Psoas muscle (tissue), 8 donors: ENCODE data around the gene CLMN. TPM values are rescaled to one million over a fixed set of nuclear protein-coding genes. Genes with fewer than 3 reads are reported as not detected.
A peak's percentile ranks its signal among the peaks of the same experiment; 100 is the strongest.

ENCODE experiments used
- ATAC-seq, 4 donors: fragments of 200-7000 bp; cut with Tn5 transposase; one replicate each; pipeline ENCODE4 v1.9.1; 2020; ENCODE audit warnings: moderate library complexity in 3 of 4, mild to moderate bottlenecking in 2 of 4
- DNase-seq, 2 donors: peaks; one replicate each; pipeline ENCODE4 v3.0.0-alpha.2; 2020
- H3K27ac ChIP-seq: fragments of 200-600 bp; one replicate; pipeline ENCODE4 v1.8.0; 2022
- H3K27me3 ChIP-seq, 3 donors: fragments of 200-600 bp in 1 of 3; one replicate each; pipeline versions ENCODE4 v1.6.1 to v1.8.0; 2013 to 2022; ENCODE audit warnings: low read length in 2 of 3, mild to moderate bottlenecking in 2 of 3, moderate library complexity in 1 of 3; ENCODE audit not compliant: insufficient read depth in 3 of 3
- H3K36me3 ChIP-seq, 2 donors: fragments of 200-600 bp in 1 of 2; one replicate each; pipeline versions ENCODE4 v1.6.1 to v1.8.0; 2013 to 2022; ENCODE audit warnings: low read depth in 1 of 2, mild to moderate bottlenecking in 1 of 2, moderate library complexity in 1 of 2; ENCODE audit not compliant: insufficient read depth in 1 of 2
- H3K4me1 ChIP-seq: fragments of 200-600 bp; one replicate; pipeline ENCODE4 v1.8.0; 2022
- H3K4me3 ChIP-seq: fragments of 200-600 bp; one replicate; pipeline ENCODE4 v1.8.0; 2022; ENCODE audit warnings: mild to moderate bottlenecking
- H3K9me3 ChIP-seq: fragments of 200-600 bp; one replicate; pipeline ENCODE4 v1.8.0; 2022
- CTCF ChIP-seq: fragments of 200-600 bp; IDR thresholded peaks from one replicate; pipeline ENCODE4 v1.8.0; 2022; ENCODE audit warnings: antibody characterized with exemption
- WGBS, 3 donors: extraction: QIAGEN DNeasy Blood & Tissue Kit; methylation state at CpG; one replicate each; pipeline versions ENCODE4 v1.1.6 to v1.1.7; 2013; 5-methylcytosine and 5-hydroxymethylcytosine counted together
- intact Hi-C, 2 donors: fragments of 100-400 bp; cut with DNase I; formaldehyde crosslinking; loops; one replicate each; pipeline versions ENCODE4 v1.11.0 to v1.14.2; 2022
- polyA plus RNA-seq, 3 donors: library from polyadenylated mRNA; stranded (reverse); fragments of 200-250 nt; gene quantifications; one replicate each; pipeline ENCODE4 v1.2.3, GENCODE V29; 2013
- total RNA-seq, 4 donors: library from RNA; stranded (reverse); fragmentation: NEBNext Ultra II Directional in 2 of 4; extraction: Animal tissue kit (Norgen Biotek cat#: 25700) in 2 of 4; gene quantifications; one replicate each; pipeline versions ENCODE4 v1.2.1 to v1.2.4, GENCODE V29; 2021 to 2023
- donor health status: healthy with polysubstance abuse.
- donor health status: DM: no; HTN: no; CAD: no; lungs with moderate emphysema.
- donor health status: Bipolar disorder and iron deficiency.
- donor health status: healthy.
- donor health status: DM: yes; HTN: yes; CAD: no.
- donor health status: DM: no; HTN: no; CAD: no.
- donor health status: DM: no; HTN: no; CAD: no.
- donor health status: DM: yes; HTN: yes; CAD: no.

Gene CLMN
- total and polyA plus RNA-seq, 7 donors = 1.7 to 9.6 (median 3.9) TPM

- Histone ChIP-seq H3K36me3 (no peaks in the 10 kb centered on the region), H3K4me1 (peaks cover 23% of the 10 kb centered on the region), H3K4me3 (no peak overlapping the region), H3K9me3 (no peaks in the 10 kb centered on the region), H3K27me3 (no peaks in the 10 kb centered on the region), H3K27ac (no peak overlapping the region)
- DNase-seq (no peak), ATAC-seq (no peak)
- intact Hi-C loops = no loop called here
- no peak for TF ChIP-seq CTCF
- WGBS, 3 donors = 82 to 86% (median 83%) methylated on average over 7 of the region's 7 CpGs
Measured at GRCh38 chr14:95294320-95294719, 25.4 kb downstream of the CLMN start.

GRCh38 chr14:95293449-95293848, 26.3 kb downstream of the CLMN start:
- Histone ChIP-seq H3K27me3 (no peaks in the 10 kb centered on the region), H3K4me3 (no peak overlapping the region), H3K27ac (peak overlapping the region; percentile 23), H3K4me1 (peaks cover 23% of the 10 kb centered on the region), H3K36me3 (no peaks in the 10 kb centered on the region), H3K9me3 (no peaks in the 10 kb centered on the region)
- WGBS, 3 donors = 64 to 80% (median 76%) methylated on average over 5 of the region's 5 CpGs
- DNase-seq = no peak
- intact Hi-C loops = no loop called here
- TF ChIP-seq CTCF = no peak
- ATAC-seq = no peak

GRCh38 chr14:95292660-95293425, 26.9 kb downstream of the CLMN start:
- Histone ChIP-seq H3K4me3 (no peak overlapping the region), H3K27me3 (no peaks in the 10 kb centered on the region), H3K36me3 (no peaks in the 10 kb centered on the region), H3K4me1 (peaks cover 23% of the 10 kb centered on the region), H3K9me3 (no peaks in the 10 kb centered on the region), H3K27ac (peak overlapping the region; percentile 50)
- WGBS, 3 donors = 50 to 66% (median 55%) methylated on average over 8 of the region's 8 CpGs
- DNase-seq (no peak), ATAC-seq (no peak)
- intact Hi-C loops = no loop called here
- TF ChIP-seq CTCF = no peak

- H3K36me3 ChIP-seq = no peaks in the 10 kb centered on the region
- DNase-seq (peak; percentile 74 to 81), ATAC-seq (peak in 3 of 4 donors; percentile 53 to 74 (median 57))
- 39 to 44% (median 40%) methylated on average over 6 of the region's 6 CpGs for WGBS, 3 donors
- no peaks in the 10 kb centered on the region for H3K9me3 ChIP-seq
- peaks cover 23% of the 10 kb centered on the region for H3K4me1 ChIP-seq
- H3K27me3 ChIP-seq = no peaks in the 10 kb centered on the region
- intact Hi-C loops = no loop called here
- H3K4me3 ChIP-seq = no peak overlapping the region
- no peak for TF ChIP-seq CTCF
- H3K27ac ChIP-seq = peak overlapping the region; percentile 70
Measured at GRCh38 chr14:95291859-95292542, 27.7 kb downstream of the CLMN start.
